Lower leg skin (tissue), 3 donors: Measurements from ENCODE around the gene CLMN.

ENCODE experiments used
- CTCF ChIP-seq, 3 donors: fragments of 450-650 bp; IDR thresholded peaks; one replicate each; pipeline ENCODE4 v1.5.1; 2016; ENCODE audit warnings: antibody characterized with exemption in 3 of 3, mild to moderate bottlenecking in 3 of 3, moderate library complexity in 2 of 3
- POLR2A ChIP-seq, 2 donors: fragments of 450-650 bp; IDR thresholded peaks; one replicate each; pipeline ENCODE4 v1.6.1; 2016 to 2017; ENCODE audit warnings: antibody characterized with exemption in 2 of 2, mild to moderate bottlenecking in 1 of 2, moderate library complexity in 1 of 2

- TF ChIP-seq CTCF (IDR thresholded peaks at IDR 0.05) (no peak), POLR2A (IDR thresholded peaks at IDR 0.05) (no peak)
These were observed 59.0 kb downstream of the CLMN start for GRCh38 chr14:95260537-95261361.
